T-helper 2 cell treated with Interferon-gamma antibody and Interleukin-4, amounts not matched to agents 100 ng/mL and 5 ng/mL, for 36 hours (primary cell): ENCODE measurements around the gene TBC1D16. TPM values are rescaled to one million over a fixed set of nuclear protein-coding genes. Genes with fewer than 3 reads are reported as not detected.
"Not testable (repeated sequence)": the region's sequence is repeated elsewhere in the genome, so short reads cannot be mapped to it uniquely, and the experiment has no call there.

Experiments used
- intact Hi-C: fragments of 100-400 bp; cut with micrococcal nuclease; formaldehyde crosslinking; loops from one replicate; pipeline ENCODE4 v1.15.1; 2023
- total RNA-seq: library from RNA; stranded (reverse); gene quantifications from 2 replicates; pipeline ENCODE4 v1.2.3, GENCODE V29; 2022

The TBC1D16 gene
- total RNA-seq, 1 donor from 2014 or later, result 0.80 TPM

DNA sequence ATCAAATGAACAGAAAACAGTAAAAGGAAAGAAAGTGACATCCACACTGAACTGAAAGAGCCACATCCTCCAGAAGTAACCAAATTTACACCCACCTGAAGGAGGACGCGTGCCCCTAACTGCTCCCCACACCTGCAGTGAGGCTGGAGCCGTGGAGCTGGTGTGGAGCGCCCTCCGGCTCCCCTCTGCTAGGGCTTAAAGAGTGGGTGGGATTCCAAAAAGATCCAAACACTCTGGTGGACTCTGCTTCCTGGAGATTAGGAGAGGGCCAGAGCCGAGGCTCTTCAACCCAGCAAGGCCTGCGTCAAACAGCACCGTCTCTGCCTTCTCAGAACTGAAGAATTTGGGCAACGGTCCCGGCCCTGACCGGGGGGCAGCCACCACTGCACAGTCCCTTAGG lies 16.0 kb upstream of the TBC1D16 start:
- intact Hi-C loops, result no loop called here

DNA sequence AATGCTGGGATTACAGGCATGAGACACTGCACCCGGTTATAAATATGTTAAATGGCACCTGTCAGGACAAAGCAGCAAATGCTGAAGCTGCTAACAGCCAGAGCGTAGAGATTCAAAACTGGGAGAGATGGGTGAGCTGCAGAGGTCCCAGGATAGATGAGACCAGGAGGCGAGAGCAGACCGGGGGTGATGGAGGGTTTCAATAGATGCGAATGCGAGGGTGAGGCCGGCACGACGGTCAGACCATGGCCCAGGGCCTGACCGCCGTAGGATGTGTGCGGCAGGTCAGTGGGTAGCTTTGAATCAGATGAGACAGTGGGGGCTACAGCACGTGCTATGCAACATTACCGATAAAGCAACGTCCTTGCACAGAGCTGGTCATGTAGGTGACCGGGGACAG lies 15.0 kb upstream of the TBC1D16 start:
- intact Hi-C loops, result no loop called here

DNA sequence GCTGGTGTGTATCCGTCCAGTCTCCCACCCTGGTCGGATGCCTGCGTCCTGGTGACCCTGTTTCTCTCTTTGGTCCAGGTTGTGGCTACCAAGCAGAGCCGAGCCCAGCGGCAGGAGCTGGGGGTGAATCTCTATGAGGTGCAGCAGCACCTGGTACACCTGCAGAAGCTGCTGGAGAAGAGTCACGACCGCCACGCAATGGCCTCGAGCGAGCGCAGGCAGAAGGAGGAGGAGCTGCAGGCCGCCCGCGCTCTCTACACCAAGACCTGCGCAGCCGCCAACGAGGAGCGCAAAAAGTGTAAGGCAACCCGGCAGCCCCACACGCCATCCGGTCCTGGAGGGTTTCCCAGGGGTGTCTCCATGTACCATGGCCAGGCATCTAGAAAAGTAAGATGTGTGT lies 14.3 kb upstream of the TBC1D16 start:
- intact Hi-C loops, result no loop called here

DNA sequence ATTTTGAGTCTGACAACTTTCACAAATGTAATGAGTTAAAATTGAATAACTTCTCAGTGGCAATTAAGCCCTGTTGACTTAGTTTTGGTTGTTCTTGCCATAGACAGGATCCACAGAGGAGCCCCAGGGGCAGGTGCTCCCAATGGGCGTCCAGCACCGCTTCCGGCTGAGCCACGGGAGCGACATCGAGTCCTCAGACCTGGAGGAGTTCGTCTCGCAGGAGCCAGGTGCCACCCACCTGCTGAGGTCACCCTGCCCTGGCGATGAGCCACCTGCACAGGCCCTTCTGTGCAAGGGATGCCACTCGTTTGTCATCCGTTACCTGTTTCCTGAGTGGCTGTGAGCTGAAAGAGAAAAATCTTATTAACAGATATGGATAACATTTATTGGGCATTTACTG lies 11.5 kb upstream of the TBC1D16 start:
- intact Hi-C loops, result no loop called here

DNA sequence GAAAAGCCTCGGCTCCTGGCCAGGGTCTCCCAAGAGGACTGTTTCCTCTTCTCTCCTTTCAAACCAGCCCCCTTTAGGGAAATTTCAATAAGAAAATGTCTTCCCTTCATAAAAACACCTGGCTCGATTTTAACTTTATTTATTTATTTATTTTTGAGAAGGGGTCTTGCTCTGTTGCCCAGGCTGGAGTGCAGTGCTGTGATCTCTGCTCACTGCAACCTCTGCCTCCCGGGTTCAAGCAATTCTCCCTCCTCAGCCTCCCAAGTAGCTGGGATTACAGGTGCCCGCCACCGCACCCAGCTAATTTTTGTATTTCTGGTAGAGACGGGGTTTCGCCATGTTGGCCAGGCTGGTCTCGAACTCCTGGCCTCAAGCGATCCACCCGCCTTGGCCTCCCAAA lies 11.0 kb upstream of the TBC1D16 start:
- intact Hi-C loops, result not testable (repeated sequence)

DNA sequence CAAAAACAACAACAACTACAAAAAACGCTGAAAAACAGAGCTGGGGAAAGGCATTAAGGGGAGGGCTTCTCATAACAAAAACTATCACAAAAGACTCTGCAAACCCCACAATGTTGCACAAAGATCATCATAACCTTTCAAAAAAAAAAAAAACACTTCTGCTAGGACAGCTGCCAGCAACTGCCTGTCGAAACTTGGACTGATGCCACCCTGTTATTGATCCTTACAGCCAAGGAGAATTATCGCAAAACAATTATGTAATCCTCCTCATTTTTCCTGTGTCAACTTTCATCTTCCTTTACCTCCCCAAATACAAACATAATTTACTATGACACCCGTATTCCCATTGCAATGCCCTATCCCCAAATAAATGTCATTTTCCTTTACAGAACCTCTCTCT lies 10.0 kb upstream of the TBC1D16 start:
- intact Hi-C loops, result no loop called here

DNA sequence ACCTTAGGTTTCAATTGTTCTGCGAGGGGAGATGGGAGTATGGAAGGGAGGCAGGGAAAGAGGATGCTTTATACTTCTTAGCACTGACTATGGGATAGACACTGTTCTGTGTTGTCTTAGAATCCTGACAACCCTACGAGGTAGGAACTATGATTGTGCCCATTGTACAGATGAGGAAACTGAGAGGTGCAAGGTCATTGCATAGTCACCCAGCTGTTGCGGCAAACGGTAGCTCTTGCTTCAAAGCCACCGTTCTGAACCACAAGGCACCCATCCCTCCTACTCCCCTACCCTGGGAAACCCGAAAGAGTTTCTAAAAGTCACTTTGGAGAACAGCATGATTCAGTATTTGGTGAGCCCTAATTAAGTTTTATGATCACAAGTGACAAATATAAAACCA lies 8.3 kb upstream of the TBC1D16 start:
- intact Hi-C loops, result no loop called here

DNA sequence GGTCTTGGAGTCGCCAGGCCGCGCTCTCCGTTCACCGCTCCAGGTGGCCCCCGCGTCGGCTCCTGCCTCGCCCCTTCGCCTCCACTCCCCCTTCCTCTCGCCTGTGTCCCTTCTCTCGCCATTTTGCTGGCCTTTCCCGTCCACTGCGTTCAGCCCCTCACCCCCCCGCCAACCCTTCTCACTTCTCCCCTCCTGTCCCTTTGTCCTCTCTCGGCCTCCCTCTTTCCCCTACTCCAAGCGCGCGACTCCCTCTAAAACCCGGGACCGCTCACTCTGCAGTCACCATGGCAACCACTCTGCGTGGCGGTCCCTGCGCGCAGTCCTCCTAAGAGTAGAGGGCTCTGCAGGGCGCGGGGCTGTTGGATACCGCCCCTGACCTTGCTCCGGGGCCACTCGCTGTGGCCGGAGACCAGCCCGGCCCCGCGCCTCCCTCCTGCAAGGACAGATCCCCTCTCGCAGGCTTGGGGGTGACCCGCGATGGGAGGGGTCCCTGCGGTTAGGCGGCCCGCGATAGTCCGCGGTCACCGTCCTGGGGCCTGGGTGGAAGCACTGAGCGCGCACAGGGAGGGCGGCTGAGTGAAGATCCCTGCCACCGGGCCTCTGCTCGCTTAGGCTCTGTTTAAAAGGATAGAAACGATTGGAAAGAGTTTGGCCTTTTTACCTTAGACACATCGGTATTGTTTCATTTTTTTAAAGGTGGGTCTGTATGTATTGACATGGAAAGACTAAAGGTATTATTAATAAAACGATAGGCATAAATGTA lies 1.2 kb upstream of the TBC1D16 start:
- intact Hi-C loops, result loop anchor here (1.0 to 10.0 kb wide), 2 partner anchors 227 to 1902 kb away; partner anchors contain the start of gene TMC8

DNA sequence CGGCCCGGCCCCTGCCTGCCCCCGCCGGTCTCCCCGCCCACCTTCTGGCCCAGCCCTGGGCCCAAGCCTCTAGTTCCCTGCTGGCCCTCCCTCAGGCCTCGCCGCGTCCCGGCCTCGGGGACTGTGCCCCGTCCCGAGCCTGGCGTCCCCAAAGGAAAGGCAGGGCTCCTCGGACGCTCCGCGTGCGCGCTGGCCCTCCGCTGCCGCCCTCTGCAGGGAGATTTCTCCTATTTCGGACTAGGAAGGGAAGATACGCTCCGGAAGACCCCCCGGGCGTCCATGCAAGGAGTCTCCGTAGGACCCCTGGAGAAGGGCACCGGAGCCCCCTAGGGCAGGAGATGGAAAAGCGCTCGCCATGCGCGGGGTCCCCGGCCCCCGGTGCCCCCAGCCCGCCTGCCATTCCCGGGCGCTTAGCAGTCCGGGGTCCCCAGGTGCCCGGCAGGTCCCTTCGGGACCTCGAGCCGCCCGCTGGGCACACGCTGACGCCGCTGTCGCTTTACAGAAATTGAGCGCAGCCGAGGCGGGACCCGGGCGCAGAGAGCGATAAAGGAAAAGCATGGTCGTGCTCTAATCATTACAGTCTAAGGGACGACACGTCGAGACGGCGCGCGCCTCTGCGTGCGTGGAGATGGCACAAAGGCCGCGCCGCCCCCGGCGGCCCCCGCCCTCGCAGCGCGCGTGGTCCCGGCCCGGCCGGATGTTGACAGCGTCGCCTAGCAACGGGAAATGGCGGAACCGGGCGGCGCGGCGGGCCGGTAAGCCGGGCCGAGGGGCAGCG lies 454 bp upstream of the TBC1D16 start, which contains the start of gene CCDC40:
Gene CCDC40, plus strand, starts transcription at position 706 of the 778 bp plus-strand sequence. Its CDS starts 21 bp downstream, at position 727.
- intact Hi-C loops, result loop anchor here (1.0 to 10.0 kb wide), 2 partner anchors 226 to 1901 kb away; partner anchors contain the start of gene TMC8

DNA sequence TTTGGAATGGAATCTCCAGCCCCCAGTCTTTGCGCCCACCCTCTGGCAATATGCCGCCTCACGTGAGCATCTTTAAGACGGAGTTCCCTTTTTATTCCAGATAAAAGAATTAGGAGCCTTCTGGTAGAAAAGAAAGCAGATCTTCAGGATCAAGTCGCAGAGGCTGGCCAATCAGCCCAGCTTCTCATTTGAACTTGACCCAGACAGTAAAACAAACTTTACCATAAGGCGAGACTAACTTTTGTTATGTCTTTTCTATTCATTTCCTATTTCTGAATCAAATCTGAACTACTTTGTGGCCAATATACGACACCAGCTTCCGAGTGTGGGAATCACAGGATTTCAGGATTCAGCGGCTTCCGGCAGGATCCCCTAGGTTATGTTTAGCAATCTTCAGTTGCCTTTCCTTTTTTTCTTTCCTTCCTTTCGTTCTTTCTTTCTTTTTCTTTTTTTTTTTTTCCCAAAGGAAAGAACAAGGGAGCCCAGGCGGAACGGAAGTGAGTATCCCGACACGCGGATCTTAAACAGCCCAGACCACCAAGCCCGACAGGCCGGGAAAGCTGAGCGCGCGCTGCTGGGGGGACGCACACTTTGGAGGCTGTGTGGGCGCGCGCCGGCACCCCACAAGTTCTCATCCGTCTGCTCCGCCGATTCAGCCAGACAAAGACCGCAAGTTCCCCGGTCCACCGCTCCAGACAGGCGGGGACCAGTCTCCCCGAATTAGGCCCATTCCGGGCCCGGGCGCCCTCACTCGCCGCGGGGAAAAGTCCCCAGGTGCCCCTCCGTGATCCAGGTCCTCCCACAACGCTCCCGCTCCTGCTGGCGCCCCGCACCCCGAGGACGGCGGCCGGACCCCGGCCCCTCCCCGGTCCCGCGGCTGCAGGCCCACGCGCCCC lies 633 bp downstream of the TBC1D16 start:
- intact Hi-C loops, result loop anchor here (10.0 kb wide), 1 partner anchor 1900 kb away; the partner anchor contains the start of gene TMC8

DNA sequence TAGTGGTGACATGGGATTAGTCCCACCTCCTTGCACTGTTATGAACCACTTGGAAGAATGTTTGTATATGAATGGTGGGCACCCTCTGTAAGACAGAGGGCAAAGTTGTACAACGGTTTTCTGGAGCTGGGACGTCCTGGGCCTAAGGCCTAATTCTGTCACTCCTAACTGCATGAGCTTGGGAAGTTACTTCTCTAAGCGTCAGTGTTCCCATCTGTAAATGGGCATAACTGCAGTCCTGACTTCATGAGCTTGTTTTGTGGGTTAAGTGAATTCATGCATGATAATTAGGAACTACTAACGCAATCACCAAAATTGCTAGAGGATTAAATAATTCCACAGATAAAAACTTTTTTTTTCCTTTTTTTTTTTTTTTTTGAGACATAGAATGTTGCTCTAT lies 1.8 kb downstream of the TBC1D16 start:
- intact Hi-C loops, result loop anchor here (10.0 kb wide), 1 partner anchor 1899 kb away; the partner anchor contains the start of gene TMC8

DNA sequence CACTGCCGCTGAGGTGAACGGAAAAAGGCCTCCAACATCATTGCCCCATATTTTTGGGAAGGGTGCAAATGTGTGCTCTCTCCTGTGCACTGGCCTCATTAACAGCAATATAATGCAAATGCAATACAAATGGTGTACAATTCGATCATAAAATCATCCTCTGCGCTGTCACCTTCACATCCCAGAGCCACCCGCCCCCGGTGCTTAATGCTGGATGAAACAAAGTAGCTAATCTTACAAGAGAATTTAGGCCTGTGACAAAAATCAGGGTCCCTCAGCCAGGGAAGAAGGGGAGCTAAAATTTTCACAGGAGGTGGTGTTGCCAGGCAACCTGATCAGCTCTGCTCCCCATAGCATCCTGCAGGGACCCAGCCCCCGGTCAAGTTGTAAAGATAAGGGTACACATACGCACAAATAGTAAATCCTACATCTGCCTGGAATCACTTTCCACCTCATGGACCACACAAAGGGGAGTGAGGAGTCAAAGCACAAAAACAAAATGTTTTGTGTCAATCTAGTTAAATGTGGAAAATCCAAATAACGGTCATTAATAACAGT lies 3.0 kb downstream of the TBC1D16 start:
- intact Hi-C loops, result loop anchor here (10.0 kb wide), 1 partner anchor 1898 kb away; the partner anchor contains the start of gene TMC8

DNA sequence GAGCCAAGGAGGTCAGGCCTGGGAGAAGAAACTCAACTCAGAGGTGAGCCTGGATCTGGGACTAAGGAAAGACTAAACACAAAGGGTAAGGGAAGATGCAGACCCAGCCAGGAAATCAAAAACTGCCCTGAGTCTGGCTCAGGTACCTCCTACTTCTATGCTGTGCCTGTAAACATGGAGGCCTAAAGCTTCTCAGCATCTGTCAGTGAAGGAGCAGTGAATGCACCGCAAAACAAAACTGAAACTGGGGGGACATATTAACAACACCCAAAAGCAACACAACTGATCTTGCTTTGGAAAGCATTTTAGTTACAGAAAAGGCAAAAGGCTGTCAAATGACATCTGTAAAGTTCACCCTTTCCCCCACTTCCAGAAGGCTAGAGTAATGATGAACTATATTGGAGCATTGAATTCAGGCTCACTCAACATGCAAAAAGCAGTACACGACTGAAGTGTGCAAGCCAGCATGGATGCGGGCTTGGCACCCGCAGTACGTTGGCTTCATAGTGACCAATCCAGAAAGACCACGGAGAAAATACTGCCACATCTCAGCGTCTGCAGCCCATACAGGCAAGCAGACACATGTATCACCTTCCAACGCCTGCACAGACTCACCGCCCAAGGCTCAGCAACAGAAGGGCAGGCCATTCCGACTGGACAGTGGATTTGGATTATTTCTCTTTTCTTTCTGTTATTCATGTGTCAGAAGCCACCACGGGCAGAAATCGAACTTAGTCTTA lies 3.8 kb downstream of the TBC1D16 start:
- intact Hi-C loops, result loop anchor here (10.0 kb wide), 1 partner anchor 1897 kb away; the partner anchor contains the start of gene TMC8

DNA sequence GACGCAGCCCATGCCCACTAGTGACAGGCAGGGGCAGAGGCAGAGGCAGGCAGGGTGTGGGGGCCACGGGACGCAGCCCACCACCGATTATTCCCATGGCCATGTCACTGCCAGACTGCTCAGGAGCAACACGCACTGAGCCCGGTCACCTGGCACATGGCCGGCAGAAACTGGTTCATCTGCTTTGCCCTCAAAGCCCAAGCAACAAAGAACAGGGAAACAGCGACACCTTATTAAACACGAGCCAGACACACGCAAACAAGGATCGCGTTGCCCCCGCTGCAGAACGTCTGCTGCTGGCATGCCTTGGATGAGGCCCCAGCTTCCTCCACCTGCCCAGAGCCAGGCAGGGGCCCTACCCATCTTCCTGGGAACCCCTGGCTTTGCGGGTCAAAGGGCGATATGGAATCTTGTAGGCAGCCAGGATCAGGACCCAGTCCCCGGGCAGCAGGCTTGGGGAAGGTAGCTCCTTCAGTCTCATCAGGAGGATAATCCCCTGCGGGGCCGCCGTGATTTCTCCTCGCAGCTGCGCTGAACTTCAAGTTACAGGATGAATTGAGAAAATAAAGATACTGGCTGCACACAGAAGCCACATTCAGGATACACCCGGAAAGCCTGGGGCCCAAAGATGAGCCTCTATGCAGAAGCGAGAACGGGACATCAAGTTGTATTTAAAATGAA lies 4.8 kb downstream of the TBC1D16 start:
- intact Hi-C loops, result loop anchor here (10.0 kb wide), 1 partner anchor 1896 kb away; the partner anchor contains the start of gene TMC8

DNA sequence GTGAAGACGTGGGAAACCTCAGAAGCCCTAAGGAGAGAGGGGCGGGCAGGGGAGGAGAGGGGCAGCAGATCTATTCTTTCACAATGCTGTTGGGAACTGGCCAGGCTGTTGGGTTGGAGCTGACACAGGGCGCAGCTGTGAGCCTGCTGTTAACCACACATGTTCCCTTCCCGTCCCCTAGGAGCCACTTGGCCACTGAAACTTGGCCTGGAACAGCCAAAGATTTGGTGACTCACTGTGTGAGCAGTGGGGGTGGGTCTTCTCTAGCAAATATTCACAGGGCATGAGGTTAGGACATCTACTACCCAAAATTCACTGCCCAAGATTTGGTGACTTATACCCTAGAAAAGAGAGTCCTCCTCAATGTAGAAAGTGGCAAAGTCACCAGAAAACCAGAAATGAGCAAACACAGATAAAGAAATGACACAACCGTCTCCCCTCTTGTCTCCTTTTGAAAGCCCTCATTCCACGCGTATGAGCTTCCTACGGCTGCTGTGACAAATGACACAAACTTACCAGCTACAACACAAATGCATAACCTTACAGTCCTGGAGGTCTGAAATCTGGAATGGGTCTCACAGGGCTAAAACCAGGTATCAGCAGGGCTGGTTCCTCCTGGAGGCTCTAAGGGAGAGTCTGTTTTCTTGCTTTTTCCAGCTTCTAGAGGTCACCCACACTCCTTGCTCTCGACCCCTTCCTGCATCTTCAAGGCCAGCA lies 6.3 kb downstream of the TBC1D16 start:
- intact Hi-C loops, result no loop called here

DNA sequence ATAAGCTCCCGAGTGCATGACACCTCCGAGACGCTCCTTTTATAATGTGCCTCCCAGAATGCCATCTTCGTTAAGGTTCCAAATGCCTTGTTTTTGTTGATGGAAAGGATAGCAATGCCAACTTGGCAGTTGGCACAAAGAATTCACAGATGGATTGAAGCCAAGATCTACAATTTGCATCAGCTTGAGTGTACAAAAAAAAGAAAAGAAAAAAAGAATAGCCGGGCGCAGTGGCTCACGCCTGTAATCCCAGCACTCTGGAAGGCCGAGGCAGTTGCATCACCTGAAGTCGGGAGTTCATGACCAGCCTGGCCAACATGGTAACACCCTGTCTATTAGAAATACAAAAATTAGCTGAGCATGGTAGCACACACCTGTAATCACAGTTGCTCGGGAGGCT lies 7.6 kb downstream of the TBC1D16 start:
- intact Hi-C loops, result no loop called here

DNA sequence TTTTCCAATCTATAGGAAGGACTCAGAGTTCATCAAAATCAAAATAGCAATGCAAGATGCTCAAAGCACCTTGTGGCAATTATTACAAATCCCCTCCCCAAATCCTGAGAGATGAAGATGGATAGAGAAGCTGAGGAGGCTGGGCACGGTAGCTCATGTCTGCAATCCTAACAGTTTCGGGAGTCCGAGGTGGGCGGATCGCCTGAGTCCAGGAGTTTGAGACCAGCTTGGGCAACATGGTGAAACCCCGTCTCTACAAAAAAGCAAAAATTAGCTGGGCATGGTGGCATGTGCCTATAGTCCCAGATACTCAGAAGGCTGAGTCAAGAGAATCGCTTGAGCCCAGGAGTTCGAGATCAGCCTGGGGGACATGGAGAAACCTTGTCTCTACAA lies 8.6 kb downstream of the TBC1D16 start:
- intact Hi-C loops, result no loop called here

DNA sequence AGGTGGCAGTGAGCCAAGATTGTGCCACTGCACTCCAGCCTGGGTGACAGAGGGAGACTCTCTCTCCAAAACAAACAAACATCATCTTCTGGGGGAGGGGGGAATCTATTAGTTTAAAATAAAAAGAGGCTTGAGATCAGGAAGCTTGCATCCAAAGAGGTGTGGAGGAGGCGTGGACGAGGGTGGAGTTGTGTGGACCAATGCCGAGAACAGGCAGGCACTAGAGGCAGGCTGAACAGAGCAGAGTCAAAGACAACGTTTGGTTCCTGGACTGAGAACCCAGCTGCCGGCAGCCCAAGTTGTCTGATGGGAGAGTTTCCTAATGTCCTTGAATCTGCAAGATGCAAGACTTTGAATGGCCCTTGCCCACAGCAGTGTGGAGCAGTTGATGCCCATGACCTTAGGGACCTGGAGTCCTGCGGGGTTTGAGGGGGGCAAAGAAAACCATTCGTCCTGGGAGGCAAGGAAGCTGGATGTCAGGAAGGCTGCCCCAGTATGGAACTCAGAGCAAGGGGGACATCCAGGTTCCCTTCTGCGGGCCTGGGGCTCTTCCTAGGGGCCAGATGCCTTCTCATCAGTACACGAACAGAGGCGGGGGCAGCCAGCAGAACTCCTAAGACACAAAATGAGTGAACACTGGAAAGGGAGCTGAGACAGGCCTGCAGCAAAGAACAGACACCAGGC lies 9.2 kb downstream of the TBC1D16 start:
- intact Hi-C loops, result no loop called here
